Endothelial cell (in vitro differentiated cells): ENCODE measurements around the gene SORCS2. TPM values are rescaled to one million over a fixed set of nuclear protein-coding genes. Genes with fewer than 3 reads are reported as not detected.

ENCODE experiments used
- DNase-seq: peaks from one replicate; pipeline ENCODE4 v3.0.0; 2021; ENCODE audit warnings: low spot score
- H3K27ac Mint-ChIP-seq: one replicate; pipeline ENCODE4 v1.8.0; 2021; ENCODE audit warnings: mixed read lengths, inconsistent platforms; ENCODE audit not compliant: unreplicated experiment
- H3K27me3 Mint-ChIP-seq: one replicate; pipeline ENCODE4 v1.8.0; 2021; ENCODE audit warnings: mild to moderate bottlenecking, moderate library complexity, mixed read lengths, inconsistent platforms; ENCODE audit not compliant: unreplicated experiment
- H3K36me3 Mint-ChIP-seq: one replicate; pipeline ENCODE4 v1.8.0; 2021; ENCODE audit warnings: mild to moderate bottlenecking, low read depth, mixed read lengths, inconsistent platforms; ENCODE audit not compliant: unreplicated experiment
- H3K4me1 Mint-ChIP-seq: one replicate; pipeline ENCODE4 v1.8.0; 2021; ENCODE audit warnings: mild to moderate bottlenecking, mixed read lengths, inconsistent platforms; ENCODE audit not compliant: unreplicated experiment
- H3K4me3 Mint-ChIP-seq: one replicate; pipeline ENCODE4 v1.8.0; 2021; ENCODE audit warnings: mild to moderate bottlenecking, mixed read lengths, inconsistent platforms; ENCODE audit not compliant: unreplicated experiment
- H3K9me3 Mint-ChIP-seq: one replicate; pipeline ENCODE4 v1.8.0; 2021; ENCODE audit warnings: mixed read lengths, inconsistent platforms; ENCODE audit not compliant: unreplicated experiment
- CTCF ChIP-seq: fragments of 200-600 bp; sonication (generic); IDR thresholded peaks from one replicate; pipeline ENCODE4 v1.5.0; 2021; ENCODE audit warnings: antibody characterized with exemption; ENCODE audit not compliant: unreplicated experiment
- total RNA-seq: library from RNA; stranded (reverse); fragmentation: NEBNext Ultra II Directional; extraction: Animal tissue kit (Norgen Biotek cat#: 25700); gene quantifications from one replicate; pipeline ENCODE4 v1.2.1, GENCODE V29; 2021; ENCODE audit not compliant: unreplicated experiment

The SORCS2 gene
- total RNA-seq, 1 donor from 2014 or later, result 1.3 TPM

- no peak for DNase-seq
- Mint-ChIP-seq H3K27me3 (peaks cover 5% of the 10 kb centered on the region), H3K36me3 (no peaks in the 10 kb centered on the region), H3K27ac (no peak overlapping the region), H3K4me1 (no peaks in the 10 kb centered on the region), H3K4me3 (no peak overlapping the region), H3K9me3 (no peaks in the 10 kb centered on the region)
- TF ChIP-seq CTCF, result no peak
These were observed 282.0 kb downstream of the SORCS2 start for GRCh38 chr4:7474320-7474719.

- no peak overlapping the region for H3K4me3 Mint-ChIP-seq
- H3K36me3 Mint-ChIP-seq, result no peaks in the 10 kb centered on the region
- H3K9me3 Mint-ChIP-seq, result no peaks in the 10 kb centered on the region
- H3K4me1 Mint-ChIP-seq, result no peaks in the 10 kb centered on the region
- TF ChIP-seq CTCF, result no peak
- no peak overlapping the region for H3K27ac Mint-ChIP-seq
- H3K27me3 Mint-ChIP-seq, result peaks cover 5% of the 10 kb centered on the region
- no peak for DNase-seq
These were observed 282.9 kb downstream of the SORCS2 start for GRCh38 chr4:7475207-7475606.

GRCh38 chr4:7476820-7477219 is 284.5 kb downstream of the SORCS2 start:
- no peaks in the 10 kb centered on the region for H3K9me3 Mint-ChIP-seq
- no peak for TF ChIP-seq CTCF
- H3K4me1 Mint-ChIP-seq, result no peaks in the 10 kb centered on the region
- DNase-seq, result no peak
- H3K27ac Mint-ChIP-seq, result no peak overlapping the region
- no peak overlapping the region for H3K4me3 Mint-ChIP-seq
- peaks cover 5% of the 10 kb centered on the region for H3K27me3 Mint-ChIP-seq
- H3K36me3 Mint-ChIP-seq, result no peaks in the 10 kb centered on the region

- no peaks in the 10 kb centered on the region for H3K4me1 Mint-ChIP-seq
- H3K4me3 Mint-ChIP-seq, result no peak overlapping the region
- H3K27me3 Mint-ChIP-seq, result peaks cover 5% of the 10 kb centered on the region
- no peak for DNase-seq
- H3K36me3 Mint-ChIP-seq, result no peaks in the 10 kb centered on the region
- no peak for TF ChIP-seq CTCF
- H3K27ac Mint-ChIP-seq, result no peak overlapping the region
- H3K9me3 Mint-ChIP-seq, result no peaks in the 10 kb centered on the region
These were observed 285.4 kb downstream of the SORCS2 start for GRCh38 chr4:7477695-7478094.

- no peak overlapping the region for H3K27ac Mint-ChIP-seq
- H3K36me3 Mint-ChIP-seq, result no peaks in the 10 kb centered on the region
- DNase-seq, result no peak
- H3K4me3 Mint-ChIP-seq, result no peak overlapping the region
- H3K27me3 Mint-ChIP-seq, result peaks cover 6% of the 10 kb centered on the region
- no peaks in the 10 kb centered on the region for H3K9me3 Mint-ChIP-seq
- TF ChIP-seq CTCF, result no peak
- no peaks in the 10 kb centered on the region for H3K4me1 Mint-ChIP-seq
These were observed 286.3 kb downstream of the SORCS2 start for GRCh38 chr4:7478665-7479064.
